GM12872 (cell line): ENCODE results near the gene ERBB4.

Experiments used
- TF ChIP-seq, protein P1 (sequence below): IDR thresholded peaks from 3 replicates; pipeline ENCODE4 v1.5.1; 2011; ENCODE audit warnings: low read depth, mild to moderate bottlenecking, low read length, moderate library complexity; ENCODE audit not compliant: insufficient read depth

The ERBB4 gene

DNA sequence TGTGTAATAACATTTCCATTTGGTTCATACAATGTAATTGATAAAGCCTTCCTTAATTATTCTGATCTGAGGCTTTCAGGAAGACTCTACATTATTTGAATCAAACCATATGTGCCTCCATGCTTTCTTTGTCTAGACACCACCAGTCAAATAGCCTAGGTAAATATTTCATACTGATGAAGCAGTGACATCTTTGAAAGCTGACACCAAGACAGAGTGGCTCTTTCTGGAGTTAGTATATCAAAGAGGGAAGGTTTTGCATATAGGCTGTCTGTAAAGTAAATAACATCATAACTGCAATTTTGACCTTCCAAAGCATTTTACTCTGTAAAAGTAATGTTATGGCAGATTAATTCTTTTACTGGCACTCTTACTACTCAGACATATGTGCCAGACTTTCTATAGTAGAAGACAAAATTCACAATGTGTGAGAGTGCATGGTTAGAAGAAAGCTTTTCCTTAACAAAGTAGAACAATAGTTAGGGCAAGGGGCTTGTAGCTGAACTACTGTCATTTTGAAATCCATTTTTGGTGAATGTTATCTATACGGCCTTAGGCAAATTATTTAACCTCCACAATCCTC, 177.3 kb downstream of the ERBB4 start:
- TF ChIP-seq, protein P1, sequence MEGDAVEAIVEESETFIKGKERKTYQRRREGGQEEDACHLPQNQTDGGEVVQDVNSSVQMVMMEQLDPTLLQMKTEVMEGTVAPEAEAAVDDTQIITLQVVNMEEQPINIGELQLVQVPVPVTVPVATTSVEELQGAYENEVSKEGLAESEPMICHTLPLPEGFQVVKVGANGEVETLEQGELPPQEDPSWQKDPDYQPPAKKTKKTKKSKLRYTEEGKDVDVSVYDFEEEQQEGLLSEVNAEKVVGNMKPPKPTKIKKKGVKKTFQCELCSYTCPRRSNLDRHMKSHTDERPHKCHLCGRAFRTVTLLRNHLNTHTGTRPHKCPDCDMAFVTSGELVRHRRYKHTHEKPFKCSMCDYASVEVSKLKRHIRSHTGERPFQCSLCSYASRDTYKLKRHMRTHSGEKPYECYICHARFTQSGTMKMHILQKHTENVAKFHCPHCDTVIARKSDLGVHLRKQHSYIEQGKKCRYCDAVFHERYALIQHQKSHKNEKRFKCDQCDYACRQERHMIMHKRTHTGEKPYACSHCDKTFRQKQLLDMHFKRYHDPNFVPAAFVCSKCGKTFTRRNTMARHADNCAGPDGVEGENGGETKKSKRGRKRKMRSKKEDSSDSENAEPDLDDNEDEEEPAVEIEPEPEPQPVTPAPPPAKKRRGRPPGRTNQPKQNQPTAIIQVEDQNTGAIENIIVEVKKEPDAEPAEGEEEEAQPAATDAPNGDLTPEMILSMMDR, result no peak

DNA sequence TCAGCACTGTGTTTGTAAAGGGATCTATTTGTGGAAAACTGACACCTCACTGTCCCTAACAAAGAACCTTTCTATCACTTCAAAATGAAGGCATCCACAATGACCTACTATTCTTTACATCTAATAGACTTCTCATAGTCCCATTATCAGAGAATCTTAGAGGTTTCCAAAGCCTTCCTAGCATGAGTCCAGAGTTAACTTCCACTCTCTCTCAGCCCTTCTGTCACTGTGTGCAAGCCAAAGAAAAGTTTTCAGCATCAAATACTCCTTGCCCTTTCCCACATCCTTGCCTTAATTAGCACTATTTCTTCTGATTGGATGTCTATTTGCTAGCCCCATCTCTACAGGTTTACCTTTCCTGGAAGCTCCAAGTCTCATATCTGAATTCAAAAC, 178.5 kb downstream of the ERBB4 start:
- TF ChIP-seq, protein P1, result no peak

DNA sequence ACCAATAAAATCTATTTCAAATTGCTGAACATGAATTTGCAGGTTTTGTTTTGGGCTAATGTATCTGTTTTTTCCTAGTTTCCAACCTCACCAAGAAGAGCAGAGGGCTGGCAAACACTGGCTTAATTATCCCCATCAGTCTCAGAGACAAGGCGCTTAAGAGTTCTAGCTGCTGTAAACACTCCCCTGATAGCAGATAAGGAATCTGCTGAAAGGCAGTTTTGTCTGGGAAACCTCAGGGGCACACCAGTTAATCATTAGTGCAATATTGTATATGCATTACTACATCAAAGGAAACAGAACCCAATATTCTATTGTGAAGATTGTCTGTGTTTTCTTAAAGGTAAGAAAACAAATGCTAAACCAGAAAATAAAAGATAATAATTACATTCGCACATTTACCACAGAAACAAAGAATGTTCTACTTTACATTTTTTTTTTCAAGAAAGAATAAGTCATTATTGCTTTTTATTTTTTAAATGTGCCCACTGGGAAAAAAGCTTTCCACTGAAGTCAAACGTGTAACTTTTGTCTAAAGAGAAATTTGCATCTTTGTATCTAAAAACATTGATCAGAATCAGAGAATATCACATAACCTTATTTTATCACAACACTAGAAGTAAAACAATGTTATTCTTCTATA, 179.1 kb downstream of the ERBB4 start:
- TF ChIP-seq, protein P1, result no peak

DNA sequence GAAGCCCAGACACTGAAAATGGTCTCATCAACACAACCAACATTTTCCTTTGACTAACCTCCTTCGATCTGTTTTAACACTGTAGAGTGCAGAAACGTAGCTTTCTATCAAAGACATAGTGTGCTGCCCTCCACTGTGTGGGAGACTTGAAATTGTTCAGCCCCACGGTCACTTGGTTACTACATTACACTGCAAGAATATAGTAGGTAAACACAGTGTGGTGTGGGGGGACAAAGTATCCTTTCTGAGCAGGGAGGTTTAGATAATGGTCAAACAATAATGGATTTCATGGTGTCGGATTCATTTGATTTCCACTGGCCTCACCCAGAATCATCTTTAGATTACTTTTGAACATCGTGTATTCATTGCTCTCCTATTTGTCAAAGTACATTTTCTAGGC, 181.0 kb downstream of the ERBB4 start:
- TF ChIP-seq, protein P1, result no peak

DNA sequence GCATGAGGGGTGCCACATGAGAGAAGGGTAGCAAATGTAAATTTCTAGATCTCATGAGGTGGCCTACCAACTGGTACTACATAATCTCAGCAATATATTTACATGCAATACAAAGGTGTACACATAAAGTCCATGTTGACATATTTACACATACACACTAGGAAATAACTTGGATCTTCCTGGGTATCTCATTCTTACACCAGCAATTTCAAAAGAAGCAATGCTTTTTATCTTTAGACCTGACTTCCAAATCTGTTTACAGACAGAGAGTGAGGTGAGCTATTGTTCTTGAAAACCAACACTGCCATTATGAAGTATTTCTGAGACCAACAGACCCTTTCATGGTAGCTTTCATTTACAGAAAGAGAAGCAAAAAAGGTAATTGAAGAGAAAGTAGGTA, 184.2 kb downstream of the ERBB4 start:
- TF ChIP-seq, protein P1, result no peak

DNA sequence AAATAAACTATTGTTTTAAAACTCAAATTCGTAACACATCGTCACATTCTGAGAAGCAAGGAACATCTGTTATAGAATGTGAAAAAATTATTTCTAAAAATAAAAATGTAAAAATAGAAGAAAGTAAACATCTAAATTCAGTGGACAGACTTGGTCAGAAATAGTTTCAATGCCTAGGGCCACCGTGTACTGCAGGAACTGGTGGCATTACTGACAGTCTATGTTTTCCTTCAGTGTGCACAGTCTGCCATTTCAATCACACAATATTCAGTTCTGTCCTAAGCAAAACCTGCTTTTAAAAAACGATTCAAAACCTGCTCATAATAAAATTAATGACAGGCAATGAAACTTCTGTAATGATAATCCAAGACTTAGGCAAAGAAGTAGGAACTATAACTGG, 190.1 kb downstream of the ERBB4 start:
- TF ChIP-seq, protein P1, result no peak

DNA sequence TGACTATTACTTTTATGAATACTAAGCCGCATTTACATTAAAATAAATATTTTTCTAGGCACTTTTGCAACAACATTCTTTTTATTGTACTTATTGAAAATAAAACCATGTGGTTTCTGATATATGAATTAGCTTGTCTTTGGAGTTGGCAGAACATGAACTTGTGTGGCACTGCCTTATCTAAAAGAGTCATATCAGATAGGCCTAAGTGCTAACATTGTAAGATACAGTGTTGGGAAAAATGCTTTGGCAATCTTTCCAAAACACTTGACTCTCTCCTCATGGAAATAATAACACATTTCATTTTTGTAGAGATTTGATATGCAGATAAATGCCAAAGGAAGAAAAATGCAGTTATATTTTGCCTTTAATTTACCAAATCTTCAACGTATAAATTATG, 191.7 kb downstream of the ERBB4 start:
- TF ChIP-seq, protein P1, result no peak

DNA sequence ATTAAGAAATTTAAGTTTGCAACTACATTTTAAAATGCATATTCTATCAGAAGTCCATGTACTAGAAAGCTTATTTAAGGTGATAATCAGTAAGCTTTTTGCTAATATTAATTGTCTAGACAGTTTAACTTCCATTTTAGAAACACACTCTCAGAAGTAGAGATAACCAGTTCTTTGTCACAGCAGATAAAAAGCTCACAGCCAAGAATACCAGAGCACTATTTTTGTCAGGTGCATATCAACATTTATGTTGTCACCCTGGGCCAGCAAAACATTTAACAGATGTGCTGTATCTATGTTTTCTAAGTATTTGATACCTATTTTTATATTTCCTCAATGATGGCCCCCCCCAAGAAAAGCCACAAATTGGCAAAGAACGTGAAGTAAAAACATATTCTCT, 192.6 kb downstream of the ERBB4 start:
- TF ChIP-seq, protein P1, result no peak
